GM21786 (cell line): ENCODE measurements around the gene PTGR1.

ENCODE experiments used
- ATAC-seq: cut with Tn5 transposase; IDR thresholded peaks from one replicate; pipeline ENCODE4 v1.9.1; 2021; ENCODE audit not compliant: unreplicated experiment

Gene PTGR1

DNA sequence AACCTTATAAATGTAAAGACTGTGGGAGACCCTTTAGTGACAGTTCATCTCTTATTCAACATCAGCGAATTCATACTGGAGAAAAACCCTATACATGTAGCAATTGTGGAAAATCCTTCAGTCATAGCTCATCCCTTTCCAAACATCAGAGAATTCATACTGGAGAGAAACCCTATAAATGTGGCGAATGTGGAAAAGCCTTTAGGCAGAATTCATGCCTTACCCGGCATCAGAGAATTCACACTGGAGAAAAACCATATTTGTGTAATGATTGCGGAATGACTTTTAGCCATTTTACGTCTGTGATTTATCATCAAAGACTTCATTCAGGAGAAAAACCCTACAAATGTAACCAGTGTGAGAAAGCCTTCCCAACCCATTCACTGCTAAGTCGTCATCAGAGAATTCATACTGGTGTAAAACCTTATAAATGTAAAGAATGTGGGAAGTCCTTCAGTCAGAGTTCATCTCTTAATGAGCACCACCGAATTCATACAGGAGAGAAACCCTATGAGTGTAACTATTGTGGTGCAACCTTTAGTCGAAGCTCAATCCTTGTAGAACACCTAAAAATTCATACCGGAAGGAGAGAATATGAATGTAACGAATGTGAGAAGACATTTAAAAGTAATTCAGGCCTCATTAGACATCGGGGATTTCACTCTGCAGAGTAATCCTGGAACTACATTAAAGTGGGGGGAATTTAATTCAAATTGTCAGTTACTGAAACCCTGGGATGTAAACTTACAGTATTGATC lies 56.8 kb downstream of the PTGR1 start:
- ATAC-seq, result no peak

- no peak for ATAC-seq
Observed at GRCh38 chr9:111533099-111533790, 66.2 kb downstream of the PTGR1 start.

DNA sequence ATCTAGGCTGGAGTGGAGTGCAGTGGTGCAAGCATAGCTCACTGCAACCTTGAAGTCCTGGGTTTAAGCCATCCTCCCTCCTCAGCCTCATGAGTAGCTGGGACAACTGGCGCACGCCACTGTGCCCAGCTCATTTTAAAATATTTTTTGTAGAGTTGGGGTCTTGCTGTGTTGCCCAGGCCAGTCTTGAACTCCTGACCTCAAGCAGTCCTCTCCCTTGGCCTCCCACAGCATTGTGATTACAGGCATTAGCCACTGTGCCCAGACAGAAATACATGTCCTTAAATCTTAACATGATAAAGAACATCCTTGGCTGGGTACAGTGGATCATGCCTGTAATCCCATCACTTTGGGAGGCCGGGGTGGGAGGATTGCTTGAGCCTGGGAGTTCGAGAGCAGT lies 67.7 kb downstream of the PTGR1 start:
- ATAC-seq, result no peak

DNA sequence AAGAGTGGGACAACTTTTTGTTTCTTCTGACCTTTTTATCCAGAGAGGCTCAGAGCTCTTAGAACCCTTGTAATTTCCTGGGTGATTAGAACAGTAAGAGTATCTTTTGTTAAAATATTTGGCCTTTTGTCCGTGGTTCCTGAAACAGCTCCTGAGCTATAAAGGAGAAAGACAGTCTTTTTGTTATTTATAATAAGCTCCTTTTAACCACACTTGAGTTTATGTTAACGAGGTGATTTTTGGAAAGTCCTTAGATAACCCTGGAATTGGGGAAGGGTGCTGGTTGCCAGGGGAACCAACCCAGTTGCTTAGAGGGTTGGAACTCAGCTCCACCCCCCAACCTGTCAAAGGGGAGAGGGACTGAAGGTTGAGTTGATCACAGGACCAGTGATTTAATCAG lies 69.7 kb downstream of the PTGR1 start:
- no peak for ATAC-seq

GRCh38 chr9:111527347-111527746 lies 72.1 kb downstream of the PTGR1 start:
- ATAC-seq, result no peak

DNA sequence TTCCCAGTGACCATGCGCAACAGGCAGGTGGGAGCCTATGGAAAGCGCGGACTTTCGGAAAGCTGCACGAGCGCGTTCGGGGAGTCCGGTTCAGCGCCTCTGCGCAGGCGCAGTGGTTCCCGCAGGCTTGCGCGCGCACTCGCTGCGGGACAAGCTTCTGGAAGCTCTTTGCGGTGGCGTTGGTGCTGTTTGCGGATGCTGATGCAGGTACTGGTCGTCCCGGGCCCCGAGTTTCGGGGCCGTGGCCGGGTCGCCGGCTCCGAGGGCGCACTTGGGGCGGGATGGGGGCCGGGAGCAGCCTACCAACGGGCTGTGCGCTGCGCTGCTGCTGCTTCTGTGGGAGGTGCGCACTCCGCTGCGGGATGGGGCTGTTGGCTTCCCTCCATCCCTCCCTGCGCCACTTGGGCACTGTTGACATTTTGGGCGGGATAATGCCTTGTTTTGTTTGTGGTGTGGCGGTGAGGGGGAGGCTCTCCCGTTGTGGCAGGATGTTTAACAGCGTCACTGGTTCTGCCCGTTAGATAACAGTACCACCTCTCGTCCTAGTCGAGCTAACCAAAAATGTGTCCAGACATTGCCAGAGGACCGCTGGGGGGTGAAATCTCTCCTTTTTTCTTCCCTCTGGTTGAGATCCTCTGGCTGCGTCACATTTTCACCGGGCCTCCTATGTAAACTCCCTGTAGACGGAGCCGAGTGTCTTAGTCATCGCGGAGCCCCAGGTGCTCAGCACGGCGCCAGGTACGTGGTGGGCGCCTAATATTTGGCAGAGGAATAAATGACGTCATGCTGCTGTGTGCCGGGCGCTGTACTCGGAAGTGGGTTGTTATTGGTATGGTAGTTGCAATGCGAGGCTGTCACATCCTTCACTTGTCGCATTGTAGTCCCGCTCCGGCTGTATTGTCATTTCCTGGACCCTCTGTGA lies 74.1 kb downstream of the PTGR1 start, which contains the start of gene ZNF483:
TSS of gene ZNF483 (plus strand) at position 124 of the 922 bp plus-strand sequence. CDS start 2,217 bp downstream, outside the sequence.
- no peak for ATAC-seq

GRCh38 chr9:111524731-111525055 lies 74.8 kb downstream of the PTGR1 start:
- no peak for ATAC-seq

DNA sequence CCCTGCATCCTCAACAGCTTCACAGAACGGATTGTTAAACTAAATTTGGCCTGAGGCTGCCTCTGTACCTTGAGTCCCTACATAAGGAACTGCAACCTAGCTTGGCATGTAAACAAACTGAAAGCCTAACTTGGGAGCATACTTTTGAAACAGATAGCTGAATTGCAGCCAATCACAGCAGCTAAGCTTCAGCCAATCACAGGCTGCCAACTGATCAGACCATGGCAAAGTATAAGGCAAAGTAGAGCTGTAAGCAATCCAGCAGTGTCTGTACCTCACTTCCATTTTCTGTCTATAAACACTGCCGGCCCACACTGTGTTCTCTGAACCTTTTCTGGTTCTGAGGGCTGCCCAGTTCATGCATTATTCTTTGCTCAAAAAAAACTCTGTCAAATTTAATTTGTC lies 83.4 kb downstream of the PTGR1 start:
- no peak for ATAC-seq

DNA sequence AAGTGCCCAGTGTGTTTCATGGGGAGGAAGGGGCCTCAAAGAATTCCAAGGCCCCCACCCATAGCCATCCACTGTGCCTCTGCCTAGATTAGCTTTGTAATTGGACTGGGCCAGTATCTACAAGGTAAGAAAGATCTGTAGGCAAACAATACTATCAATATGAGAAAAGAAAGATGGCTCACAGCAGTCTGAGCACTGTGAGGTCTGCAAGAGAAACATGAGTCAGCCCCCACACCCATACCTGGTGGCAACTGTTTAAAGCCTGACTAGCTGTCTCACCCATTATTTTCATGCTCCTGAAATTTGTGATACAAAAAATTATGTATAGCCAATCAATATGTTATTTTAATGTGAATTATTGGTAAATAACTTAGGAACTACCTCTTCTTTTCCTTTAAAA lies 84.5 kb downstream of the PTGR1 start:
- ATAC-seq, result no peak
